Middle frontal gyrus (tissue), 1 donor: ENCODE data around the gene OXCT2.
"Not testable (repeated sequence)": the region's sequence is repeated elsewhere in the genome, so short reads cannot be mapped to it uniquely, and the experiment has no call there.

ENCODE experiments used
- DNase-seq: peaks from one replicate; pipeline ENCODE4 v3.0.0-alpha.2; 2015; ENCODE audit warnings: low spot score; ENCODE audit errors: extremely low spot score

OXCT2 gene

DNA sequence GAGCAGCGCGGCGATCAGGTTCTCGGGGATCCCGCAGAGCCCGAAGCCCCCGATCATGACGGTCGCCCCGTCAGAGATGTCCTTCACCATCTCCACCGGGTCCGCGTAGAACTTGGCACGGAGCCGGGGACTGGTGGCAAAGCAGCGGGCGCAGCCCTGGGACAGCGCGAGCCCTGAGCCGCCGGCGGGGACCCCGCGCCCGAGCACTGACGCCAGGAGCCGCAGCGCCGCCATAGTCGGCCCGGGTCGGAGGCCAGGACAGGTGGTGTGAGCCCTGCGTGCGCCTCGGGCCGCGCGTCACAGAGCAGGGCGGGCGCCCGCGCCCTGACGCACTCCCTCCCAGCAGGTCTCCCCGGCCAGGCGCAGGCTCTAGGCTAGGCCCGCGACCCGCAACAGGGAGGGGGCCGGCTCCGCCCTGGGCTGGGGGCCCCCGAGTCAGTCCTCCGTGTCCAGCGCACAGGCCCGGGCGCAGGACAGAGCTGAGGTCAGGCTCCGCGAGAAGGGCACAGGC is at the start of gene OXCT2:
OXCT2 (minus strand) TSS at position 327 of the 511 bp plus-strand sequence; CDS start at position 234, 93 bp downstream.
- not testable (repeated sequence) for DNase-seq

DNA sequence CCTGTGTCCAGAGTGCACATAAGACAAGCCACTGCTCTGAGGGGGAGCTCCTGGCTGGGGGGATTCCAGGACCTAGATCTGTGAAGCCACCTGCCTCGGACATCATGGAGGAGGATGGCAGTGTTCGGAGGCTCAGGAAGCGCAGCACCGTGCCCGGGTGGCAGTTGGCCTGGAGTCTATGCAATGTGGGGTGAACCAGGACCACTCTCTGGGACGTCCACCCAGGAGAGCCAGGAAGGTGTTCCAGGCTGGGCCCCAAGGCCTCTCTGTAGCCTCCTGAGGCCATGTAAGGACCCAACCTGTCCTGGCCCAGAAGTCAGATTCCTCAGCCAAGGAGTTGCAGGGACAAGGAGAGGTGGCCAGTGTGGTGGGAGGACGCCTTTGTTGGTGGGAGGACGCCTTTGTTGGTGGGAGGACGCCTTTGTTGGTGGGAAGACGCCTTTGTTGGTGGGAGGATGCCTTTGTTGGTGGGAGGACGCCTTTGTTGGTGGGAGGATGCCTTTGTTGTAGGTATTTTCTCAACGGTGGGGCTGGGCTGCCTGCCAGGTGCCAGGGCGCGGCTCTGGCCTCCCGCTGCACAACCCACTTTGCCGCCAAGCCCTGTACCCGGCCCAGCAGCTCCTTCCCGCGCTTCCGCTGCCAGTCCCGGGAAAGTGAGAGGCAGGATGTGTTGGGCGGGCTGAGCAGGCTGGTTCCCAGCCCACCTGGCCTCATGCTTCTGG is 48.1 kb upstream of the OXCT2 start:
- no peak for DNase-seq

DNA sequence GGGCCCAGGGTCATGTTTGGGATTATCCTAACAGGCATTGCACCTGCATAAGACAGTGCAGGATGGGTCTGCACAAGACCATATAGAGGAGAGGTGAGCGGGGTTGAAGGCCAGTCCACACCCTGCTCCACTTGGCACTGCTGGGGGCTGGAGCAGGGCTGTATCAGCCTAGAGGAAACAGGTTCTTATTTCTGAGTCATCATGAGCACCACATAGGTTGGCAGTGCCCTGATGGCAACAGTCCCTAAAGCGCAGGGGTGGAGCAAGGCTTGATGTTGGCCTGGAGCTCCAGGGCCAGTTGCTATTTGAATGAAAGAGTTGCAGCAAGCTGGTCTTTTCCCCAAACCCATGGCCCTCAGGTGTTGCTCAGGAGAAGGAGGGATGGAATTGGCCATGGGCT is 47.3 kb upstream of the OXCT2 start:
- DNase-seq, result no peak

DNA sequence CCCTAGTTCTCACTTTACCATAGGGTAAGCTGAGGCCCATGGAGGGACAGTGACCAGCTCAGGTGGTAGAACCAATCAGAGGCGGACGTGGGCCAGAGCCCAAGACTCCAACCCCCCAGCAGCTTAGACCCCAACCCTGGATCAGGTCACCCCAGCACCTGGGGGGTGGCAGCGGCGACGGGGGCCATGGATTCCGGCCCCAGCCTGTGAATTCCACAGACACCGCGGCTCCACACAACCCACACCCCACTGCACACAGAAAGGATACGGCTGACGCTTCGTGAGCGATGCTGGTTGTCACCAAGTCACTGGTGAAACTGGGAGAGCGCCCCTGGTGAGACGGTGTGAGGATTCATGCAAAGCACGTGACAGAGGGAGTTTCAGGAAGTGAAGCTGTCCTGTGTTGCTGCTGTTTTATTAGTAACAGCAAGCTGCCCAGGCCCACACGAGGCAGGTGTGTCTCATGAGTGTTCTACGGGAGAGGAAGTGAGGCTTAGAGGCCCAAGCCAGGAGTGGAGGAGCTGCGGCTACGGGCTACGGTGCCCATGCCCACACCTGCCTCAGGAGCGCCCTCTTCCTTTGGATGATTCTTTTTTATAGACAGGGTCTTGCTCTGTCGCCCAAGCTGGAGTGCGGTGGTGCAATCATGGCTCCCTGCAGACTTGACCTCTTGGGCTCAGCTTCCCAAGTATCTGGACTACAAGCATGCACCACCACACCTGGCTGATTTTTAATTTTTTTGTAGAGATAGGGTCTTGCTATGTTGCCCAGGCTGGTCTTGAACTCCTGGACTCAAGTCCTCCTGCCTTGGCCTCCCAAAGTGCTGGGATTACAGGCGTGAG is 46.2 kb upstream of the OXCT2 start:
- not testable (repeated sequence) for DNase-seq

DNA sequence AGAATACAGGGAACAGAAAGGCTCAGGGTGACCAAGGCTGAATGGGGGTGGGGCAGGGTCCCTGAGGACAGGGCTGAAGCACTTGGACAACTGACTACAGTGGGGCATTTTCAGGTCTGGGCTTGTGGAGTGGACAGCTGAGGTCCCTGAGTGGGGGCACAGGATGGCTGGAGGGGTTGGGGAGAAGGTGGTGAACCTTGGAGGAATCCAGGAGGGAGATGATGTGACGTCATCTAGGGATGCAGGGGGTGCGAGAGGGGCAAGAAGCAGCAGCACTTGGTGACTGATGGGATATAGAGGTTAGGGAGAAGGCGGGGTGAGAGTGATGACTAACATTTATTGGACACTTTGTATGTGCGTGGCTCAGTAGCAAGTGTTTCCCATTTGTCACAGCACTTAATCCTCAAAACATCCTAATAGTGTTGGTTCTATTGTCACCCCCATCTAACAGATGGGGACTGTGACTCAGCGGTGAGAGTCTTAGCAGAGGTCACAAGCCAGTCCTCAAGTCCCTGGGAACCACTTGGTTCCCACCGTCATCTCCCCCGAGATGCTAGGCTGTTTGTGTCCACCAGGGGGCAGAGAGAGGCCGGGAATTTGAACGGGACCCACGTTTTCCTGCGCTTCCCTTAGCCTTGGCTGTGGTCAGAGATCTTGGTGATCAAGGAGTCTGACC is 45.4 kb upstream of the OXCT2 start:
- DNase-seq, result peak; percentile 11

DNA sequence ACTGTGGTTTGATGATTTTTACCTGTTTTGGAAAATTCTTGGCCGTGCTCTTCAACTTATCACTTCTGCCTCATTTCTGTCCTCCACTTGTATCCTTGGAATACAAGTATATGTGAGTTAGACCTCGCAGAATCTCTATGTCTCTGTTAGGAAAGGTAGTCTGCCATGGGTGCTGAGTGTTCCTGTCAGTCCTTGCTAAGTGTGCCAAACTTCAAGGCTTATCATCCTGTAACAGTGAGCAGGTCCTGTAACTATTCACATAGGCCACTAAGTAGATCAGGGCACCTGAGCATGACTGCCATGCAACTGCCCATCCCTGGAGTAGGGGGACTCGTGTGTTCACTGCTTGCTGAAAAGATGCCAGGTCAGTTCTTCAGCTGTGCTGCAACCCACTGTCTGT is 41.8 kb upstream of the OXCT2 start:
- DNase-seq, result no peak

DNA sequence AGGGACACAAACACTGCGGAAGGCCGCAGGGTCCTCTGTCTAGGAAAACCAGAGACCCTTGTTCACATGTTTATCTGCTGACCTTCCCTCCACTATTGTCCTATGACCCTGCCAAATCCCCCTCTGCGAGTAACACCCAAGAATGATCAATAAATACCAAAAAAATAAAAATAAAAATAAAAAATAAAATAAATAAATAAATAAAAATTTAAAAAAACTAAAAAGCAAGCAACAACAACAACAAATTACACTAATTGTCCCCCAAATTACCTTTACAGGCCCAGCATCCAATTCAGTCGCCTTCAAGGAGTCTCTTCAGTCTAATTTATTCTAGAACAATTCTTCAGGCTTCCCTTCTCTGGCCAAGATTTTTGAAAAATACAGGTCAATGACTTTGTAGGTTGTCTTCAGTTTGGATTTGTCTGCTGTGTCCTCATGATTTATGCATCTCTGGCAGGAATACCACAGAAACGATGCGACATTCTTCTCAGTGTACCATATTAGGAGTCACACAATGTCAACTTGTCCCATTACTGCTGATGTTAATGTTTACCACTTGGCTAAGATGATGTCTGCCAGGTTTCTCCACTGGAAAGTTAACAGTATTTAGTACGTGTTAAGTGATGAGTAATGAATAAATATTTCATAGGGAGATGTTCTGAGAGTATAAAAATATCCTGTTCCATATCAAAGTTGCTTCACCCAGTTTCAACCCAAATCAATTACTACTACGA is 37.8 kb upstream of the OXCT2 start:
- no peak for DNase-seq

DNA sequence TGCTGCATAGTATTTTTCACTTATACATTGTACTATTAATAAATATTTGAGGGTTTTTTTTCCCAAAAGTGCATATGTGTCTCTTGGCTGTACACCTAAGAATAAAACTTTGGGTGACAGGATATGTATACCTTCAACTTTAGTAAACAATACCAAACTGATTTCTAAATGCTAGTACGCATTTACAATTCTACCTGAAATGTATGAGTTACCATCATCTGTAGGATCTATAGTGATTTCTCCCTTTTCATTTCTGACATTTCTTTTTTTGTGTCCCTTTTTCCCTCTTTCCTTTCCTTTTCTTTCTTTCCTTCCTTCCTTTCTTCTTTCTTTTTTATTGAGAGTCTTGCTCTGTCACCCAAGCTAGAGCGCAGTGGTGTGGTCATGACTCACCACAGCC is 34.2 kb upstream of the OXCT2 start:
- DNase-seq, result no peak

DNA sequence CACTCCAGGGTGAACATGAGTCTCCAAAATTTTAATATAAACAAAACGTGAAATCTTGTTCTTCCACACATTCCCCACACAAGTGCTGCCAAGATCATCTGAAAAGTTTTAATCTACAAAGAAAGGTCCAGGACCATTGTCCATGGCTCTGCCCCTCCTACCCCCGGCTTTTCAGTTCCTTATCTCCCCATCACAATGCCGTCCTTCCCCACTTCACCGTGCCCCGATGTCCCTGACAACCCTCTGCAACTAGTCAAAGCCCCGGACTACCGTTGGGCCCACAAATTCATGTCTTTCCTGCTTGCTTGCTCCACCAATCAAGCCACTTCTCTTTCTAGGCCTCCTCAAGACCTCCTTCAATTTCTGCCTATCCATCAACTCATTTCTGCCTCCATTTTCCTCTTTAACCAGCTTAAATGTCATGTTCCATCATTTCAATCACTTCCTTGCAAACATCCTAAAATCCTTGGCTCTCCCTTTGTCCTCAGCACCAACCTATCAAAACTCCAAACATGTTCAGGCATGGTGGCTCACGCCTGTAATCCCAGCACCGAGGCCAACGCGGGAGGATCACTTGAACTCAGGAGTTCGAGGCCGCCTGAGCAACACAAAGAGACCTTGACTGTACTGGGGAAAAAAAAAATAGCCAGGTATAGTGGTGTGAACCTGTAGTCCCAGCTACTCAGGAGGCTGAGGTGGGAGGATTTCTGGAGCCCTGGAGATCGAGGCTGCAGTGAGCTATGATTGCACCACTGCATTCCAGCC is 31.5 kb upstream of the OXCT2 start:
- DNase-seq, result no peak

DNA sequence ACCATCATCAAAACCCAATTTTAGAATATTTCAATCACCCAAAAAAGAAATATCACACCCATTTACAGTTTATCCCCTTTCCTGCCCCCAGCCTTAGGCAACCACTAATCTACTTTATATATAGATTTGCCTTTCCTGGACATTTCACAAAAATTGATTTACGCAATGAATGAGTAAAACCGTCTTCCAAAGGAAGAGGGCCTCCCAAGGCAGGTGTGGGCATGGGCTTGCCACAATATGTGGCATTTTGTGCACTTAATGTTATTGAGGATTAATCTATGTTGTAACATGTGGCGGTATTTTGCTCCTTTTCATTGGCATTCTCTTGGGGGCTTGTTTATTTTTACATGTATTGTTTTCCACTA is 29.3 kb upstream of the OXCT2 start:
- DNase-seq, result no peak

DNA sequence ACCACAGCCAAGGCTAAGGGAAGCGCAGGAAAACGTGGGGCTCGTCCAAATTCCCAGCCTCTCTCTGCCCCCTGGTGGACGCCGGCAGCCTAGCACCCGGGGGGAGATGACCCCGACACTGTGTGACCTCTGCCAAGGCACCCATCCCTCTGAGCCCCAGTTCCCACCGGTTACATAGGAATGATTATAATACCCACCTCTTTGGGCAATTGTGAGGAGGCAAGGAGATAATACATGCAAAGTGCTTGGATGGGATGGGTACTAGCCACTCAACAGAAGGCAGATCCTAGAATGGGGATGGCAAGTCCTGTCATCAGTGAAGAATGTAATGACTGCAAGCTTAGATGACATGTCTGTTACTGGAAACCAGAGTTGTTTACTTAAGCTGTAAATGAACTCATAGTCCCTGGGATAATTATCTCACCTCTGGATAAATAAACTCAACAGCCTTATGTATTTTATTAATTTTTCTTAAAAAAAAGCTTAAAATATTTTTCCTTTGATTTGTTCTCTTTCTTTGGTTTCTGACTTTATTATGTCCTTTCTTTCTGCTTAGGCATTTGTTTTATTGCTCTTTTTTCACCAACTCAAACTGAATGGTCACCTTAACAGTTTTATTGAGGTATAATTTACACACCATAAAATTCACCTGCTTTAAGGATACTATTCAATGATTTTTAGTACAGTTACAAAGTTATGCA is 28.8 kb upstream of the OXCT2 start:
- no peak for DNase-seq

DNA sequence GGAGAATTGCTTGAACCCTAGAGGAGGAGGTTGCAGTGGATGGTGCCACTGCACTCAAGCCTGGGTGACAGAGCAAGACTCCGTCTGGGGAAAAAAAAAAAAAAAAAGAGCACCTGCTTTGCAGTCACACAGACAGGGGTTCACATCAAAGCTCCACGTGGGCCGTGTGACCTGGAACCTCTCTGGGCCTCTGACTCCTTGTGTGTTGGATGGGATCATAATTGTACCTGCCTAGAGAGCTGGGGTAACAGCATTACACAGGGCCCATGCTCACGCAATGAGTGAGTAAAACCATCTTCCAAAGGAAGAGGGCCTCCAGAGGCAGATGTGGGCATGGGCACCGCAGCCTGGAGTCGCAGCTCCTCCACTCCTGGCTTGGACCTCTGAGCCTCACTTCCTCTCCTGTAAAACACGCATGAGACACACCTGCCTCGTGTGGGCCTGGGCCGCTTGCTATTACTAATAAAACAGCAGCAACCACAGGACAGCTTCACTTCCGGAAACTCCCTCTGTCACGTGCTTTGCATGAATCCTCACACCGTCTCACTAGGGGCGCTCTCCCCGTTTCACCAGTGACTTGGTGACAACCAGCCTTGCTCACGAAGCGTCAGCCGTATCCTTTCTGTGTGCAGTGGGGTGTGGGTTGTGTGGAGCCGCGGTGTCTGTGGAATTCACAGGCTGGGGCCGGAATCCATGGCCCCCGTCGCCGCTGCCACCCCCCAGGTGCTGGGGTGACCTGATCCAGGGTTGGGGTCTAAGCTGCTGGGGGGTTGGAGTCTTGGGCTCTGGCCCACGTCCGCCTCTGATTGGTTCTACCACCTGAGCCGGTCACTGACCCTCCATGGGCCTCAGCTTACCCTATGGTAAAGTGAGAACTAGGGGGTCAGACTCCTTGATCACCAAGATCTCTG is 28.0 kb upstream of the OXCT2 start:
- not testable (repeated sequence) for DNase-seq

DNA sequence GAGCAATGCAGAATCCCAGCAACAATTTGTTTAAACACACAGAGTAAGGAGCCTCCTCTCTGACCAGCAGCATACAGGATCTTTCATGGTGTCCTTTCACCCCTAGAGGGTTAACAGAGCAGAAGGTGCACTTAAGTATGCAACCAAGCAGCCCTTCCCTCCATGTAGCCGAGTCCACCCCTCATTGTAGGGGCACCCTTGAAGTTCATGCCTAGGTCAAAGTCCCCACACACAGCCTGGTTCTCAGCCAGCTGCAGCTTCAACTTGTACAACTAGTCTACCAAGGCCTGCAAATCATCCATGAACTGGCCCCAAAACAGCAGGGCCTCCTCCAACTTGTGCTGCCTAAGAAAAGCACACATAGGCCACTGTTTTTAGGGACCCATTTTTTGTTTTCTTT is 24.5 kb upstream of the OXCT2 start:
- no peak for DNase-seq

DNA sequence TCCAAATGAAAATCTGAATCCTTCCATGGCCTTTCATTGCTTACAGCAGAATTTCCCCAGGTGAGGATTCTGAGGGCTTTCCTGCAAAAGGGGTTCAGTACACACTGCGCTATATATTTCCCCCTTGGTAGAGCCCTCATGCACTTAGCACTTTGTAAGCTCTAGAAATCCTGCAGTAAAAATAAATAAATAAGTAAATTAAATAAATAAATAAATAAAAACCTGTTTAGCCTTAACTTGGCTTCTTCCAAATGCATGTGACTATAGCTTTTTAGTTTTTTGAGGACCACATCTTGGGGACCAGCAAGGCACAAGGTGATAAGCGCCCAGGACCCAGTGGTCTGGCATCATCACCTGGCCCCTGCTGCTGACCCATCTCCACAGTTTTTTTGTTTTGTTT is 20.7 kb upstream of the OXCT2 start:
- no peak for DNase-seq

DNA sequence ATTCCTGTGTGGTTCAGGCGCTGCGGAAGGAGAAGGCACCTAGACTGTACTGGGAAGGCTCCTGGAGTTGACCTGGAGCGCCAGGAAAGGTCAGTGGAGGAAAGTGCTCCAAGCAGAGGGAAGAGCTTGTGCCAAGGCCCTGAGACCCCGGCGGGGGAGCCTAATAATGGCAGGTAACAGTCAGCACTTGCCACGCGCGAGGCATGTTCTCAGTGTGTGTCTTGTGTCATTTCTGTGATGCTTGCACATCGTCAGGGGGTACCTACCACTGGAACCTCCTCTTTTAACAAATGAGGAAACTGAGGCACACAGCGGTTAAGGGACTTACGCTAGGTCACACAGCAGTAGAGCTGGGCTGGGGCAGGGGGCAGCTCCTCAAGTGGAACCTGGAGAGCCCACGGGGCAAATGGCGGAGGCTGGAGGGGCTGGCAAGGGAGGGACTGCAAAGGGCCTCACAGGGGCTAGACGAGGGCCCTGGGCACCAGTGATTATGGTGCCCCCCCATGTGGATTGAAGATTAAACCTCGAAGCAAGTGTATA is 18.5 kb upstream of the OXCT2 start:
- no peak for DNase-seq

DNA sequence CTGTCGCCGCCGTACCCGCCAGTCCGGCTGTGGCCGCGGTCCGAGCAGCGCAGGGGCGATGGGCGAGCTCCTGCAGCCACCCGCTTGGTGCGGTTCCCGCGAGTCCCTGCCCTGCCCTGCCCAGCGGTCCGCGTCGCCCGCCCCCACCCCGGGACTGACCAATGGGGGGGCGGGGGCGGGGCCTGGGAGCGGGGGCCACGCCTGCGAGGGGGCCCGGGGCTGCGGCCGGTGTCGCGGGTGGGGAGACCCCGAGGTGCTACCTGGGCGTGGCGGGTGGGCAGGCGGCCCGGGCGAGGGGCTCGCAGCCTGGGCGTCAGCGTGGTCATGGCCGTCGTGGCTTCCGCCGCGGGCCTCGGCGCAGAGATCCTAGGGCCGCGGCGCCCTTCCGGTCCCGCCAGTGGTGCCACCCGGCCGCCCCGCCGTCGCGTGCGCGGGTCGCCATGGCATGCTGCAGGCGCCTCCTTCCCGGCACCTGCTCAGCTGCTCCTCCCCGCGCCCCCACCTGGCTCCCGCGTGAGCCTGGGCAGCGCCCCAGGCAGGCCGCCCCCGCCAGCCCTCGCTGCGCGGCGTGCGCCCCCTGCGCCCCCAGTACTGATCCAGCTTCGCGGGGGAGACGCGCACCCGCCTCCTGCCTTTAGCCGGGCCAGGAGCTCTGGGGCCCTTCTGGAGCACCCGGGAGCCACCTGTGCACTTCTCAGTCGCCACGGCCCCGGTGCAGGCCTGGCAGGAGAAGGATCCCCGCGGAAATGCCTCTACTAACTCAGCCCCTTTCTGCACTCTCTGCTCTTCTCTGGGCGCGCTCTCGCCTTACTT is 17.8 kb upstream of the OXCT2 start, which contains the start of gene BMP8B:
BMP8B (minus strand) TSS at position 108 of the 813 bp plus-strand sequence. CDS start 380 bp downstream, outside the sequence.
- no peak for DNase-seq

DNA sequence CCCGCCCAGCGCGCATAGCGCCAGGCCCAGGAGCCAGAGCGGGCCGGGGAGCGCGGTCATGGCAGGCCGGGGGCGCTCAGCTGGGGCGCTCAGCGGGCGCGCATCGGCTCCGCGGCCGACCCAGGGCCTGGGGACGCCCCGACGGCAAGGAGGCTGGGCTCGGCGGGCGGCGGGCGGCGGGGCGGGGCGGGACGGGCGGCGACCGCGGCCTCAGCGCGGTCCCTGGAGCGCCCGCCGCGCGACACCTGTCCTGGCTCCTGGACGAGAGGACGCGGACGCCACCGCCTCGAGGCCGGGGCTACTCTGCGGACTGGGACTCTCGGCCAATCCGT is 17.2 kb upstream of the OXCT2 start:
- DNase-seq, result no peak

DNA sequence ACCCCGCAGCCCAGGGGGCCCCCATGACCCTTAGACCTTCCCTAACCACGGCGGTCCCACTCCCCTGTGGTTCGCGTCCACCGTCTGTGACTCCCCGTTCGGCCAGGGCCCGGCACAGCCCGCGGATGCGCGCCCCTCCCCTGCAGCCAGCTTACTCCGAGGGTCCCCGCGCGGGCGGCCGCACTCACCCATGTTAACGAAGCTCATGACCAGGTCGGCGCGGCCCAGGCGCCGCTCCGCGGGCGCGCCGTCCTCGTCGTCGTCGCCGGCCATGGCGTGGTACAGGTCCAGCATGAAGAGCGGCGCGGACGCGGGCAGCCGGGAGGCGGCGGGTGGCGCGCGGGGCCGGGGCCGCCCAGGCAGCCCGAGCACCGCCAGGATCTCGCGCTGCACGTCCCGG is 16.8 kb upstream of the OXCT2 start:
- DNase-seq, result not testable (repeated sequence)
